GM19452 (cell line): Measurements from ENCODE around the gene SDCCAG8.
A peak's percentile ranks its signal among the peaks of the same experiment; 100 is the strongest.

Experiments
- ATAC-seq: cut with Tn5 transposase; IDR thresholded peaks from one replicate; pipeline ENCODE4 v1.9.1; 2021; ENCODE audit not compliant: unreplicated experiment

Gene SDCCAG8

GRCh38 chr1:243280571-243281129, 24.8 kb downstream of the SDCCAG8 start:
- ATAC-seq, result no peak

DNA sequence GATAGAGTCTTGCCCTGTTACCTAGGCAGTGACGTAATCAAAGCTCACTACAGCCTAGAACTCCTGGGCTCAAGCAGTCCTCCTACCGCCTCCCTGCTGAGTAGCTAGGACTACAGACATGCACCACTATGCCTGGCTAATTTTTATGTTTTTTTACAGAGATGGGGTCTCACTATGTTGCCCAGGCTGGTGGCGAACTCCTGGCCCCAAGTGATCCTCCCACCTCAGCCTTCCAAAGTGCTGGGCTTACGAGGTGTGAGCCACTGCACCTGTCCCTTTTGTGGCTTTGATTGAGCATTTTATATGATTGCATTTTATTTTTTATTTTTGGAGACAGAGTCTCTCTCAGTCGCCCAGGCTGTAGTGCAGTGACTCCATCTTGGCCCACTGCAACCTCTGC, 25.8 kb downstream of the SDCCAG8 start:
- no peak for ATAC-seq

DNA sequence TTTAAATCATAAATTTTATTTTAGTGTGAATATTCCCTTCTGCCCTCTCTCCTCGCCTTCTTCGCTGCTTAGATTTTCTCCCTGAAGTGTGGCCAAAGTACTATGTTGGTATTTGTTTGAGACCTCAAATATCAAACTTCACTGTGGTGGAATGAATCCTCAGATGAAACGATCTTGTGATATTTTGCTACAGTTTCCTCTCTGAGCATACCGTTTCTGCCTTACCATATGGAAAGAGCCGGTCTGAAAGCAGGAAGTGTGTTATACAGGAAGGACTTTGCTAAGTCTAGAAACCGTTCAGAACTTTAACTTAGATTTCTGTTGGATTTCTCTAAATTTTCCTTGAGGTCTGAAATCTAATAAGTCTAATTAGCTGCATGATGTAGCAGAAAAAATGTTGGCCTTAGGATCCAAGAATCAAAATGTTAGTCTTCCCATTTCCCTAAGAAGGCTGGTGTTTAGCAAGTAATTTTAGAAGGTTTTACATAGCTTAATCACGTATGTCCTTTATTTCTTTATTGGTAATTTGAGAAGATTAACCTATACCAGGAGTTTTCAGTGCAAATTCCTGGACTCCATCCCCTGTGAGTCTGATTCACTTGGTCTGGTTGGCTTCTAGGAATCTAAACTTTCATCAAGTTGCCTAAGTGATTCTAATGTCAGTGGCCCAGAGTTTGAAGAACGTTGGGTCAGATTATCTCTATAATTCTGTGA, 30.7 kb downstream of the SDCCAG8 start:
- no peak for ATAC-seq

- no peak for ATAC-seq
Measured at GRCh38 chr1:243287123-243287460, 31.3 kb downstream of the SDCCAG8 start.

- peak; percentile 95 for ATAC-seq
Measured at GRCh38 chr1:243287652-243288051, 31.8 kb downstream of the SDCCAG8 start.

- ATAC-seq, result no peak
Measured at GRCh38 chr1:243288062-243288461, 32.2 kb downstream of the SDCCAG8 start.

DNA sequence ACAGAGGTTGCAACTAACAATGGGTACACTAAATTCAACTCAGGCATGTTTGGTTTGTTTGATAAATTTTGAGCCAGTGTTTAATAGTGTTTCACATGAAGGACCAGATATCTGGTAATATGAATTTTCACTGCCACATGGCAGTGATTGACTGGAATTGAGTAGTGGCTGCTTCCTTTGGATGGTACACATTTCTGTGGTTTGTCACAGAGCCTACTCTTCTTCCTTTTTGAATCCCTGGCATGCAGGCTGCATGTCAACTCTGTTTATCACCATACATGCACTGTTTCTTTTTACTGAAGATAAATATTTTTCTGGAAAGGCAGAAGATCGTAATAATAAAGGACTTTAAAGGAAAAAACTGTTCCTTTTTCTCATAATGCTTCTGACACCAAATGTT, 35.5 kb downstream of the SDCCAG8 start:
- no peak for ATAC-seq

DNA sequence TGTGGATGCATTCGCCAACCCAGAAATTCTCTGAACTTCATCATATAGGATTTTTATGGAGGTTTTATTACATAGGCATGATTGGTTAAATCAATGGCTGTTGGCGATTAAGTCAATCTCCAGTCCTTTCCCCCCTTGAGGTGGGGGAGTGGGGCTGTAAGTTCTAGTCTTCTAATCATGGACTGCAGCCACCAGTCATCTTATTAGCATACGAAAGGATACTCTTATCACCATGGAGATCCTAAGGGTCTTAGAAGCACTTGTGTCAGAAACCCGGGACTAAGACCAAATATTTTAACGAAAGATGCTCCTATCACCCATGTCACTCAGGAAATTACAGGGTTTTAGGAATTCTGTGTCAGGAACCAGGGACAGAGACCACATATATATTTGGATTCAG, 36.3 kb downstream of the SDCCAG8 start:
- ATAC-seq, result no peak

- ATAC-seq, result no peak
Measured at GRCh38 chr1:243293941-243294722, 38.3 kb downstream of the SDCCAG8 start.

DNA sequence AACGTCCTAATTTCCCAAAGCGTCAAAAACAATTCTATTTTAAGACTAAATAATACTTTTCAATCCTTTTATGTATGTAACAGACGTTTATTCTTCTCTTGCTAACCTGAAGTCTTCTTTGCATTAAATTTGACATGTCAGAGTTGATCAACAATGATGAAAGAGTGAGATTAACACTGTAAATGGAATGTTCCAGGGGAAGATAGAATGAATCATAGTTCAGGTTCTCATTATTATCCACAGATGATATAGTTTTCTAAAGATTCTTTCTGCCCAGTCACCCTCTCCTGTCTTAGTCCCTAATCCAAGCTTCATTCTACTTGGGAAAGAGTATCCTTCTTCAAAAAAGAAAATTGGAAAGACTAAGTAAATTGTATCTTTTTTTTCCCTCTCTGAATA, 38.9 kb downstream of the SDCCAG8 start:
- no peak for ATAC-seq

- no peak for ATAC-seq
Measured at GRCh38 chr1:243299069-243299468, 43.2 kb downstream of the SDCCAG8 start.

- no peak for ATAC-seq
Measured at GRCh38 chr1:243301059-243301458, 45.2 kb downstream of the SDCCAG8 start.

DNA sequence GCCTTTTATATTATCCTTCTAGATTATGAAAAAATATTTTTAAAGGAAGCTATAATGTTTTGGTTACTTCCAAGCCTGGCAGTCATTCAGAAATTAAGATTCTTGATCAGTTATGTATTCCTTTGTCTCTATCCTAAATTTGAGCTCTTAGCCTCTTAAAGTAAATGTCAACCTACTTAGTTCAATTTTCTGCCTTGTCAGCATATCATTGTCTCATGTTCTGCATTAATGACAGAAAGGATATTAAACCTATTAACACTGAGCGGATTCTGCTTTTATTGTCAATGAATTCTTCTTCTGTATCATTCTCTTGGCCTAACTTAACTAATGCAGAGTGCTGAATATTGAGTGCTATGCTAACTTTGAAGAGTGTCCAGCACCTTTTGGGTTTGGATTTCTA, 56.0 kb downstream of the SDCCAG8 start:
- no peak for ATAC-seq

GRCh38 chr1:243312952-243313634, 57.3 kb downstream of the SDCCAG8 start:
- ATAC-seq, result peak; percentile 35

GRCh38 chr1:243313635-243314536, 58.0 kb downstream of the SDCCAG8 start:
- ATAC-seq, result peak; percentile 64

- ATAC-seq, result no peak
Measured at GRCh38 chr1:243315455-243315854, 59.6 kb downstream of the SDCCAG8 start.

- no peak for ATAC-seq
Measured at GRCh38 chr1:243315893-243316292, 60.1 kb downstream of the SDCCAG8 start.

GRCh38 chr1:243316366-243316989, 60.6 kb downstream of the SDCCAG8 start:
- ATAC-seq, result no peak

GRCh38 chr1:243320224-243320623, 64.4 kb downstream of the SDCCAG8 start:
- no peak for ATAC-seq

- ATAC-seq, result no peak
Measured at GRCh38 chr1:243322326-243322725, 66.5 kb downstream of the SDCCAG8 start.
